WTC11 (cell line): ENCODE data around the gene TMTC1. TPM values are rescaled to one million over a fixed set of nuclear protein-coding genes. Genes with fewer than 3 reads are reported as not detected.

Experiments
- ATAC-seq: fragments of 200-7000 bp; cut with Tn5 transposase; 2 replicates; pipeline ENCODE4 v1.10.0; 2021; ENCODE audit warnings: mild to moderate bottlenecking, moderate library complexity
- CTCF ChIA-PET: fragments of 300-600 bp; sonication (Branson Sonifier 250); formaldehyde crosslinking; loops from one replicate; lab custom pipeline; 2021; ENCODE audit warnings: antibody characterized with exemption; lab: Charles Lee
- POLR2A ChIA-PET: fragments of 350-600 bp; sonication (Branson Sonifier 250); formaldehyde crosslinking; loops from one replicate; lab custom pipeline; 2021; ENCODE audit warnings: antibody characterized with exemption; lab: Charles Lee
- DNase-seq: peaks from one replicate; pipeline ENCODE4 v3.0.0; 2021; ENCODE audit warnings: low spot score
- H3K27ac Mint-ChIP-seq: 2 replicates; pipeline ENCODE4 v1.8.0; 2021; ENCODE audit warnings: mixed read lengths
- H3K27me3 Mint-ChIP-seq: 2 replicates; pipeline ENCODE4 v1.8.0; 2021; ENCODE audit warnings: low read depth, mild to moderate bottlenecking, moderate library complexity, mixed read lengths
- H3K36me3 Mint-ChIP-seq: 2 replicates; pipeline ENCODE4 v1.8.0; 2021; ENCODE audit warnings: mixed read lengths
- H3K4me1 Mint-ChIP-seq: 2 replicates; pipeline ENCODE4 v1.8.0; 2022; ENCODE audit warnings: mixed read lengths
- H3K4me3 Mint-ChIP-seq: 2 replicates; pipeline ENCODE4 v1.8.0; 2021; ENCODE audit warnings: mild to moderate bottlenecking, moderate library complexity, mixed read lengths
- H3K9me3 Mint-ChIP-seq: 2 replicates; pipeline ENCODE4 v1.8.0; 2021; ENCODE audit warnings: mixed read lengths
- AFF4 ChIP-seq: sonication (generic); formaldehyde crosslinking; IDR thresholded peaks from 2 replicates; pipeline ENCODE4 v1.8.1; 2023; ENCODE audit warnings: mild to moderate bottlenecking, missing genetic modification reagents, borderline replicate concordance
- ARID4B ChIP-seq: sonication (generic); formaldehyde crosslinking; IDR thresholded peaks from 2 replicates; pipeline ENCODE4 v1.8.0; 2023; ENCODE audit warnings: missing genetic modification reagents, mild to moderate bottlenecking, borderline replicate concordance
- ATF2 ChIP-seq: sonication (generic); formaldehyde crosslinking; IDR thresholded peaks from 2 replicates; pipeline ENCODE4 v1.8.1; 2022; ENCODE audit warnings: low read depth, missing genetic modification reagents, borderline replicate concordance
- ATF3 ChIP-seq: sonication (generic); formaldehyde crosslinking; conservative IDR thresholded peaks from 2 replicates; pipeline ENCODE4 v1.8.1; 2022; ENCODE audit warnings: mild to moderate bottlenecking, missing genetic modification reagents
- ATF6 ChIP-seq: sonication (generic); formaldehyde crosslinking; IDR thresholded peaks from 2 replicates; pipeline ENCODE4 v1.8.1; 2023; ENCODE audit warnings: mild to moderate bottlenecking, missing genetic modification reagents
- CDX4 ChIP-seq: fragments of 250-450 bp; sonication (Bioruptor Pico); IDR thresholded peaks from 2 replicates; pipeline ENCODE4 v1.9.0; 2021; ENCODE audit warnings: moderate library complexity, mild to moderate bottlenecking, inconsistent platforms, borderline replicate concordance
- CREM ChIP-seq: sonication (generic); formaldehyde crosslinking; IDR thresholded peaks from 2 replicates; pipeline ENCODE4 v1.8.1; 2022; ENCODE audit warnings: mild to moderate bottlenecking, missing genetic modification reagents, moderate library complexity
- E2F4 ChIP-seq: sonication (generic); formaldehyde crosslinking; IDR thresholded peaks from 2 replicates; pipeline ENCODE4 v1.8.1; 2022; ENCODE audit warnings: low read depth, mild to moderate bottlenecking, moderate library complexity, missing genetic modification reagents, borderline replicate concordance
- GABPB1 ChIP-seq: sonication (generic); formaldehyde crosslinking; IDR thresholded peaks from 2 replicates; pipeline ENCODE4 v1.8.1; 2023; ENCODE audit warnings: mild to moderate bottlenecking, missing genetic modification reagents
- GRHL2 ChIP-seq: fragments of 250-450 bp; sonication (Bioruptor Pico); IDR thresholded peaks from 2 replicates; pipeline ENCODE4 v1.8.0; 2022; ENCODE audit warnings: mild to moderate bottlenecking, moderate library complexity; ENCODE audit not compliant: insufficient replicate concordance, severe bottlenecking
- KAT7 ChIP-seq: sonication (generic); formaldehyde crosslinking; IDR thresholded peaks from 2 replicates; pipeline ENCODE4 v1.8.1; 2023; ENCODE audit warnings: missing genetic modification reagents, mild to moderate bottlenecking, borderline replicate concordance
- MYBL2 ChIP-seq: sonication (generic); formaldehyde crosslinking; IDR thresholded peaks from 2 replicates; pipeline ENCODE4 v1.8.1; 2023; ENCODE audit warnings: mild to moderate bottlenecking, moderate library complexity, missing genetic modification reagents
- NR1H2 ChIP-seq: sonication (generic); formaldehyde crosslinking; IDR thresholded peaks from 2 replicates; pipeline ENCODE4 v1.9.0; 2021; ENCODE audit warnings: mild to moderate bottlenecking, moderate library complexity, missing genetic modification reagents
- RORB ChIP-seq: fragments of 250-450 bp; sonication (Bioruptor Pico); IDR thresholded peaks from 2 replicates; pipeline ENCODE4 v1.9.0; 2021; ENCODE audit warnings: mild to moderate bottlenecking
- TCF7 ChIP-seq: sonication (generic); formaldehyde crosslinking; IDR thresholded peaks from 2 replicates; pipeline ENCODE4 v1.8.0; 2022; ENCODE audit warnings: mild to moderate bottlenecking, low read depth, missing genetic modification reagents, moderate library complexity
- TEAD4 ChIP-seq: sonication (generic); formaldehyde crosslinking; IDR thresholded peaks from 2 replicates; pipeline ENCODE4 v1.8.0; 2022; ENCODE audit warnings: mild to moderate bottlenecking, missing genetic modification reagents
- ZNF138 ChIP-seq: sonication (generic); formaldehyde crosslinking; conservative IDR thresholded peaks from 2 replicates; pipeline ENCODE4 v1.8.1; 2022; ENCODE audit warnings: mild to moderate bottlenecking, moderate library complexity, missing genetic modification reagents
- ZNF512 ChIP-seq: sonication (generic); formaldehyde crosslinking; IDR thresholded peaks from 2 replicates; pipeline ENCODE4 v1.8.1; 2022; ENCODE audit warnings: missing genetic modification reagents, borderline replicate concordance
- total RNA-seq: library from RNA; stranded (reverse); gene quantifications from 3 replicates; pipeline ENCODE4 v1.2.3, GENCODE V29; 2021

The TMTC1 gene
- total RNA-seq, 1 experiment from 2014 or later: 17.3 TPM

- ChIA-PET CTCF (no interaction called here), POLR2A (no interaction called here)
- Mint-ChIP-seq H3K4me1 (peaks cover 15% of the 10 kb centered on the region), H3K4me3 (no peak overlapping the region), H3K36me3 (peaks cover 13% of the 10 kb centered on the region), H3K27me3 (no peaks in the 10 kb centered on the region), H3K9me3 (peaks cover 5% of the 10 kb centered on the region; the same call in 1 of the 2 replicates), H3K27ac (no peak overlapping the region)
- no peak for ATAC-seq
- no peak for TF ChIP-seq ATF3 (CRISPR knock-in tag)
- TF ChIP-seq E2F4 (CRISPR knock-in tag): no peak
- TF ChIP-seq ATF2 (CRISPR knock-in tag): no peak
- no peak for TF ChIP-seq ATF6 (CRISPR knock-in tag)
- no peak for TF ChIP-seq TEAD4 (CRISPR knock-in tag)
- TF ChIP-seq MYBL2 (CRISPR knock-in tag): no peak
- no peak for TF ChIP-seq ZNF512 (CRISPR knock-in tag)
- TF ChIP-seq NR1H2 (CRISPR knock-in tag): no peak
- TF ChIP-seq CDX4: no peak
- no peak for TF ChIP-seq GABPB1 (CRISPR knock-in tag)
- no peak for DNase-seq
Observed at GRCh38 chr12:29738365-29738764, 45.4 kb downstream of the TMTC1 start.

GRCh38 chr12:29737644-29738043 lies 46.1 kb downstream of the TMTC1 start:
- Mint-ChIP-seq H3K4me1 (peaks cover 10% of the 10 kb centered on the region), H3K9me3 (peaks cover 5% of the 10 kb centered on the region; the same call in 1 of the 2 replicates), H3K27me3 (no peaks in the 10 kb centered on the region), H3K27ac (peak overlapping the region; percentile 57; the same call in 1 of the 2 replicates), H3K4me3 (no peak overlapping the region), H3K36me3 (peaks cover 13% of the 10 kb centered on the region)
- ChIA-PET CTCF (no interaction called here), POLR2A (no interaction called here)
- DNase-seq: no peak
- no peak for ATAC-seq
- TF ChIP-seq AFF4 (CRISPR knock-in tag) (no peak), CREM (no peak), RORB (CRISPR knock-in tag) (no peak), ARID4B (CRISPR knock-in tag) (no peak), GRHL2 (CRISPR knock-in tag) (no peak), CDX4 (no peak), KAT7 (no peak), TCF7 (no peak), ZNF138 (no peak)
